ENCODE results near the gene DEGS2.
A peak's percentile ranks its signal among the peaks of the same experiment; 100 is the strongest.
"Not testable (repeated sequence)": the region's sequence is repeated elsewhere in the genome, so short reads cannot be mapped to it uniquely, and the experiment has no call there.

The DEGS2 gene

DNA sequence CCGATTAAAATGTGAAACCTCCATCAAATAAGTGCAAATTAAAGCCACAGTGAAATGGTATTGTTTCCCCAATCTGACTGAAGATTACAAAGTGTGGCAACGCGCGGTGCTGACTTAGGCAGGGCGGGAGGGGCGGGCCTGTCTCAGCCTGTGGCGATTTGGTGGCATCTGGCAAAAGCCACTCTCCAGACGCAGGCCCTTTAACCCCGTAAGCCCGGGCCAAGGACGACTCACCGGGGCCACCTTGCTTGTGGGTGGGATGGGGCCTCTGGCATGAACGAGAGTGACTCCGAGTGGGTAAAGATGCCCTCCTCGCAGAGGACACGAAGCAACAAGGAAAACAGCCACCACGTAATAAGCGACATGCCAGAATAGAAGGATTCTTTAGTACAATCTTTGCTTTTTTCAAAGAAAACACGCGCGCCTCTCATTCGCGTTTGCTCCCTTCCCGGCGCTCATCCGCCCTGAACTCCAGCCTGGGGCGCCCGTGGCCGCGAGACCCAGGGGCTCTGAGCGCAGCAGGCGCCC is 815 bp downstream of the DEGS2 start:
- no peak overlapping the region for H3K27ac ChIP-seq (ENCODE audit: insufficient read depth, low read length, poor library complexity, severe bottlenecking)
- no peak for DNase-seq
- H3K4me3 ChIP-seq (ENCODE audit: insufficient read depth, low read depth, low read length, poor library complexity, severe bottlenecking): peak overlapping the region; percentile 54
- peaks cover 13% of the 10 kb centered on the region for H3K4me1 ChIP-seq (ENCODE audit: control insufficient read depth, insufficient read depth, low read length, poor library complexity, severe bottlenecking)
- peaks cover 10% of the 10 kb centered on the region for H3K27me3 ChIP-seq (replicated peaks; ENCODE audit: control insufficient read depth, insufficient read depth, low read length, poor library complexity, severe bottlenecking)
- peaks cover 6% of the 10 kb centered on the region for H3K9me3 ChIP-seq (ENCODE audit: control insufficient read depth, low read length)
- H3K36me3 ChIP-seq (ENCODE audit: control insufficient read depth, insufficient read depth, low read length): no peaks in the 10 kb centered on the region

DNA sequence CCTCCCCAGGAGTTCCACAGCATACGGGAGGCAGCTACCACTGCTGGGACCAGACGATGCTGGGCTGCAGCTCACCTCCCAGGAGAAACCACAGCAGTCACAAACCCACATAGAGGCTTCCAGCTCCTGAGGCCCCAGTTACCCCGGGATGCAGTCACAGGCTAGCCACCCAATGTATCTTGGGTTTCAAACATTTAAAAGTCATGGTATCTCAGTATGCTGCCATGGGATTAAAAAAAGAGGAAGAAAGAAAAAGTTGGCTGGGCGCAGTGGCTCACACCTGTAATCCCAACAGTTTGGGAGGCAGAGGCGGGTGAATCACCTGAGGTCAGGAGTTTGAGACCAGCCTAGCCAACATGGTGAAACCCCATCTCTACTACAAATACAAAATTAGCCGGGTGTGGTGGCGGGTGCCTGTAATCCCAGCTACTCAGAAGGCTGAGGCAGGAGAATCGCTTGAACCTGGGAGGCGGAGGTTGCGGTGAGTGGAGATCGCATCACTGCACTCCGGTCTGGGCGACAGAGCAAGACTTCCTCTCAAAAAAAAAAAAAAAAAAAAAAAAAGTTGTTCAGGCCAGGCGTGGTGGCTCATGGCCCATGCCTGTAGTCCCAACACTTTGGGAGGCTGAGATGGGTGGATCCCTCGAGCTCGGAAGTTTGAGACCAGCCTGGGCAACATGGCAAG is 1.8 kb downstream of the DEGS2 start:
- not testable (repeated sequence) for H3K9me3 ChIP-seq (ENCODE audit: control insufficient read depth, low read length); H3K4me3 ChIP-seq (ENCODE audit: insufficient read depth, low read depth, low read length, poor library complexity, severe bottlenecking); H3K36me3 ChIP-seq (ENCODE audit: control insufficient read depth, insufficient read depth, low read length); H3K27ac ChIP-seq (ENCODE audit: insufficient read depth, low read length, poor library complexity, severe bottlenecking); DNase-seq
- H3K27me3 ChIP-seq (replicated peaks; ENCODE audit: control insufficient read depth, insufficient read depth, low read length, poor library complexity, severe bottlenecking): peaks cover 10% of the 10 kb centered on the region
- peaks cover 13% of the 10 kb centered on the region for H3K4me1 ChIP-seq (ENCODE audit: control insufficient read depth, insufficient read depth, low read length, poor library complexity, severe bottlenecking)

DNA sequence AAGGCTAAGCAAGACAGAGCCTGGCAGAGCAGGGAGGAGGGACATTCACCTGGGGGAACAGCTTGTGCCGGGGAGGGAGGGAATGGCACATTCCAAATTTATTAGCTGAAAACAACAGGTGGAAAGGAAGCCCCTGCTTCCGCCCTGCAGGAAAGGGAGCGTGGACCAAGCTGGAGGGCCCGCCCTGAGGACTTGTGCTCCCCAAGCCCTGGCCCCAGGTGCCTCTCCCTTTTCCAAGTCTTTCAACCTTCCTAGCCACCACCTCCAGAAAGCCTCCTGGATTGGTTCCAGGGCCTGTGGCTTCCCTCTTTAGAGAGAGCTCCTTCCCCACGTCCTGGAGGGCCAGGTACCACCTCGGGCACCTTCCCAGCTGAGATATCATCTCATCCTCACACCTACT is 2.7 kb downstream of the DEGS2 start:
- Histone ChIP-seq H3K4me3 (ENCODE audit: insufficient read depth, low read depth, low read length, poor library complexity, severe bottlenecking) (no peak overlapping the region), H3K36me3 (ENCODE audit: control insufficient read depth, insufficient read depth, low read length) (no peaks in the 10 kb centered on the region), H3K9me3 (ENCODE audit: control insufficient read depth, low read length) (peaks cover 6% of the 10 kb centered on the region), H3K27ac (ENCODE audit: insufficient read depth, low read length, poor library complexity, severe bottlenecking) (no peak overlapping the region), H3K4me1 (ENCODE audit: control insufficient read depth, insufficient read depth, low read length, poor library complexity, severe bottlenecking) (peaks cover 13% of the 10 kb centered on the region), H3K27me3 (replicated peaks; ENCODE audit: control insufficient read depth, insufficient read depth, low read length, poor library complexity, severe bottlenecking) (peaks cover 10% of the 10 kb centered on the region)
- no peak for DNase-seq

DNA sequence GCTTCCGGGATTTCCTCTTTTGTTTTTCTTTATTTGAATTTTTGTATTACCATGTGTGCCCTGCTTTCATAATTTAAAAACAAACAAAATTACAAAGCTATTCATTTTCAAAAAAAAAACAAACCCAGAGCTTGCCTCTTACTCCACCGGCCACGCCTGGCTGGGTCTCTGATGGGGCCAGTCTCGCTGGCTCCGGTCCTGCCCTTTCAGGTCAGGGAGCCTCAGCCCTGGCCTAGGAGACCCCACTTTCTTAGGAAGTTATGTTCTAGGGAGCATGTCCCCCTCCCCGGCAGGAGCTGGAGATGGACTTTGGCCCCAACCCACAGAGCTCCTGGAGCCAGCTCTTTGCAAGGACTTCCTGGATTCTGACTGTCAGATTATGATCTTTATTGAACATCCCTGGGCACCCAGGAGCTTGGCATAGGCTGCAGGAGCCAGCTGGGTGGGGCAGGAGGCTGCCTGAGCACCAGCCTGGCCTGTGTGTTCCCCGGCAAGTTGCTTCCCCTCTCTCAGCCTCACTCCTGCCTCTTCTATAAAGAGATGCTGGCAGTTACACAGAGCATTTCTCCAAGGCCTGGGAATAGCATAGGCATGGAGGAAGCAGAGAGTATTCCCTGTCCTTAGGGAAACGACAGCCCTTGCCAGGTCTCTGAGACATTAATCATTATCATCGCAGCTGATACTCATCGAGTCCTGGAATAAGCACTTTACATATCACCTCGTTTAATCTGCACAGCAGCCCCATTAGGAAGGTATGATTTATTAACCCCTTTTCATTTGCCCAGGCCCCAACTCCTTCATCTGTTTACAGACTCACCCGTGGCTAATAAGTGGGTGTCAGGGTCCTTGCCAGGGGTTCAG is 3.5 kb downstream of the DEGS2 start:
- no peak overlapping the region for H3K4me3 ChIP-seq (ENCODE audit: insufficient read depth, low read depth, low read length, poor library complexity, severe bottlenecking)
- H3K27ac ChIP-seq (ENCODE audit: insufficient read depth, low read length, poor library complexity, severe bottlenecking): no peak overlapping the region
- no peaks in the 10 kb centered on the region for H3K36me3 ChIP-seq (ENCODE audit: control insufficient read depth, insufficient read depth, low read length)
- DNase-seq: no peak
- H3K9me3 ChIP-seq (ENCODE audit: control insufficient read depth, low read length): peaks cover 6% of the 10 kb centered on the region
- peaks cover 10% of the 10 kb centered on the region for H3K27me3 ChIP-seq (replicated peaks; ENCODE audit: control insufficient read depth, insufficient read depth, low read length, poor library complexity, severe bottlenecking)
- peaks cover 13% of the 10 kb centered on the region for H3K4me1 ChIP-seq (ENCODE audit: control insufficient read depth, insufficient read depth, low read length, poor library complexity, severe bottlenecking)

DNA sequence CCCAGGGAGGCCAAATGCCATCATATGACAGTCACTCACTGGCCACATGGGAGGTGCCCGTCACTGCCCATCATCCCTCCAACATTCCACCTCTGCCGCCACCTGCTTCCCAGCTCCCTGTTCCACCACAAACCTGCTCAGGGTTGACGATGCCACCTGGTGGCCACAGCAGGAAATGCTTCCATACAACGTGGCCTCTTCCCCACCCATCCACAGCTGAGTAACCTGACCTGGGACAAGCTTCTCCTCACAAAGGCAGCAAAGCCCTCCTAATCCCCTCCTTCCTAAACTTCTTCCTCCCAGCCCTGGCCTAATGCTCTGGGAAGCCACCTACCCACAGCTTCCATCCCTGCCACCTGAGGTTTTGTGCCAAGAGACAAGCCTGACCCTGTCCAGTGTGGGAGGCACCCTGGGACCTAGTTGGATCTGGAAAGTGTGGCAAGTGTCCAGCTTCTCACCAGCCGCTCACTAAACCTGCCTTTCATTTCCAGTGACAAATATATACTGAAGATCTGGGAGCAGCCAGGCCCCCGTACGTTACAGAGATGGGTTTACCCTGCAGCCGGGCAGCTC is 4.3 kb downstream of the DEGS2 start:
- peaks cover 6% of the 10 kb centered on the region for H3K9me3 ChIP-seq (ENCODE audit: control insufficient read depth, low read length)
- H3K27ac ChIP-seq (ENCODE audit: insufficient read depth, low read length, poor library complexity, severe bottlenecking): no peak overlapping the region
- H3K4me1 ChIP-seq (ENCODE audit: control insufficient read depth, insufficient read depth, low read length, poor library complexity, severe bottlenecking): peaks cover 13% of the 10 kb centered on the region
- H3K36me3 ChIP-seq (ENCODE audit: control insufficient read depth, insufficient read depth, low read length): no peaks in the 10 kb centered on the region
- H3K27me3 ChIP-seq (replicated peaks; ENCODE audit: control insufficient read depth, insufficient read depth, low read length, poor library complexity, severe bottlenecking): peaks cover 10% of the 10 kb centered on the region
- H3K4me3 ChIP-seq (ENCODE audit: insufficient read depth, low read depth, low read length, poor library complexity, severe bottlenecking): no peak overlapping the region
- DNase-seq: no peak

DNA sequence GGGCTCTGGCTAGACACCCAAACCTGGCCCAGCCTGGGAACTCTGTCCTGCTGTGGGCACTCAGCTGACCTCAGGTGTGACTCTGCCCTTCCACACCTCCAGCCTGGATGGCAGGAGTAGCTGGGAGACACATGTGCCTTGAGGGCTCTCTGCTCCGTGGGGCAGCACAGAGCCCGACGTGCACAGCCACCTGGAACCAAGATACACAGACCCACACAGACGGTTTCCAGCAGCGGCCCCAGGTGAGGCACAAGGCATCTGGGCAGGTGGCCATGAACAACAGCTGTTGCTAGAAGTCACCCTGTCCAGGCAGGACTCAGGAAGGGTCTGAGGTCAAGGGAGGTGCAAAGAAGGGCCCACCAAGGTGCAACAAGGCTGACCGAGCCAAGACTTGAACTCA is 5.9 kb downstream of the DEGS2 start:
- Histone ChIP-seq H3K4me3 (ENCODE audit: insufficient read depth, low read depth, low read length, poor library complexity, severe bottlenecking) (no peak overlapping the region), H3K4me1 (ENCODE audit: control insufficient read depth, insufficient read depth, low read length, poor library complexity, severe bottlenecking) (peaks cover under 1% of the 10 kb centered on the region), H3K36me3 (ENCODE audit: control insufficient read depth, insufficient read depth, low read length) (no peaks in the 10 kb centered on the region), H3K9me3 (ENCODE audit: control insufficient read depth, low read length) (peaks cover 6% of the 10 kb centered on the region), H3K27me3 (replicated peaks; ENCODE audit: control insufficient read depth, insufficient read depth, low read length, poor library complexity, severe bottlenecking) (peaks cover 4% of the 10 kb centered on the region), H3K27ac (ENCODE audit: insufficient read depth, low read length, poor library complexity, severe bottlenecking) (no peak overlapping the region)
- DNase-seq: no peak

DNA sequence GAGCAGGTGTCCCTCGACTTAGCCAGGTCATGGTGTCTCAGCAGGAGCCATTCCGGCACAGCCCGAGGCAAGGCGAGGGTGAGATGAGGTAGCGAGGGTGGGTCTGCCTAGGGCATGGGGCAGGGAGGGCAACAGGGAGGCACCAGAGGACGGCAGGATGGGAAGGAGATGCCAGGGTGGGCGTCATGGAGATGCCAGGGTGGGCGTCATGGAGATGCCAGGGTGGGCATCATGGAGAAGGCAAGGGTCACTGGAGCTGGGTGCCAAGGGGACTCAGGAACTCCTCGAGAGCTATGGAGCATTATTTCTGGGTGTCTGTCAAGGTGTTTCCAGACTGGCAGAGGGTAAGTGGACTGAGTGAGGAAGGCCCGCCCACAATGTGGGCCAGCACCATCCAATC is 7.4 kb downstream of the DEGS2 start:
- no peak overlapping the region for H3K27ac ChIP-seq (ENCODE audit: insufficient read depth, low read length, poor library complexity, severe bottlenecking)
- peaks cover 3% of the 10 kb centered on the region for H3K27me3 ChIP-seq (replicated peaks; ENCODE audit: control insufficient read depth, insufficient read depth, low read length, poor library complexity, severe bottlenecking)
- no peak overlapping the region for H3K4me3 ChIP-seq (ENCODE audit: insufficient read depth, low read depth, low read length, poor library complexity, severe bottlenecking)
- H3K36me3 ChIP-seq (ENCODE audit: control insufficient read depth, insufficient read depth, low read length): no peaks in the 10 kb centered on the region
- H3K9me3 ChIP-seq (ENCODE audit: control insufficient read depth, low read length): peaks cover 6% of the 10 kb centered on the region
- no peak for DNase-seq
- peaks cover 8% of the 10 kb centered on the region for H3K4me1 ChIP-seq (ENCODE audit: control insufficient read depth, insufficient read depth, low read length, poor library complexity, severe bottlenecking)

DNA sequence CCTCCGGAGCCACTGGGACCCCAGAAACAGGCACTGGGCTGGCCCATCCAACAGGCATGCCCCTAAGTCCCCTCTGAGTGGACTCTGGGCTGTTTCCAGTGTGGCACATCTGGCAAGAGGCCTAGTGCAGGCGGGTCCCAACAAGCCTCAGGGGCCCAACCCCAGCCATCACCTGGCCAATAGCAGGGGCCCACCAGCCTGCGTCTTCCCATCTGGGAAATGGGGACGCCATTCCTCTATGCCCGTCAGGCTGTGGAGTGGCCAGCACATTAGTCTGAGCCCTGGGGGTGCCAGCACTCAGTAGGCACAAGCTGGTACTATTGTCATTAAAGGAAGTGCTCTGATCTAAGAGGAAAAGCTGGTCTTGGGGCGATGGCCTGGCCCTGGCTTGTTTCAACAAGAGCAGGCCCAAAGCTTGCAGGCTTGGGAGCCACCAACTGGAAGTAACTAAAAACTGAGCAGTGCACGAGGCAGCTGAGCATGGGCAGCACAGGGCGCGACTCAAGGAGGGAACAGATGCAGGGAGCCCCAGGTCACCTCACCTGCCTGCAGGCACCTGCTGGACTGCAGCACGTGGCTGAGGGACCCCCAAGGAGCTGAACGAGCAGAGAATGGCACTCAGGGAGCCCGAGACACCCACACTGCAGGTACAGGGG is 8.4 kb downstream of the DEGS2 start:
- peaks cover 17% of the 10 kb centered on the region for H3K4me1 ChIP-seq (ENCODE audit: control insufficient read depth, insufficient read depth, low read length, poor library complexity, severe bottlenecking)
- peaks cover 6% of the 10 kb centered on the region for H3K9me3 ChIP-seq (ENCODE audit: control insufficient read depth, low read length)
- no peaks in the 10 kb centered on the region for H3K36me3 ChIP-seq (ENCODE audit: control insufficient read depth, insufficient read depth, low read length)
- H3K27me3 ChIP-seq (replicated peaks; ENCODE audit: control insufficient read depth, insufficient read depth, low read length, poor library complexity, severe bottlenecking): no peaks in the 10 kb centered on the region
- DNase-seq: no peak
- no peak overlapping the region for H3K4me3 ChIP-seq (ENCODE audit: insufficient read depth, low read depth, low read length, poor library complexity, severe bottlenecking)
- no peak overlapping the region for H3K27ac ChIP-seq (ENCODE audit: insufficient read depth, low read length, poor library complexity, severe bottlenecking)

DNA sequence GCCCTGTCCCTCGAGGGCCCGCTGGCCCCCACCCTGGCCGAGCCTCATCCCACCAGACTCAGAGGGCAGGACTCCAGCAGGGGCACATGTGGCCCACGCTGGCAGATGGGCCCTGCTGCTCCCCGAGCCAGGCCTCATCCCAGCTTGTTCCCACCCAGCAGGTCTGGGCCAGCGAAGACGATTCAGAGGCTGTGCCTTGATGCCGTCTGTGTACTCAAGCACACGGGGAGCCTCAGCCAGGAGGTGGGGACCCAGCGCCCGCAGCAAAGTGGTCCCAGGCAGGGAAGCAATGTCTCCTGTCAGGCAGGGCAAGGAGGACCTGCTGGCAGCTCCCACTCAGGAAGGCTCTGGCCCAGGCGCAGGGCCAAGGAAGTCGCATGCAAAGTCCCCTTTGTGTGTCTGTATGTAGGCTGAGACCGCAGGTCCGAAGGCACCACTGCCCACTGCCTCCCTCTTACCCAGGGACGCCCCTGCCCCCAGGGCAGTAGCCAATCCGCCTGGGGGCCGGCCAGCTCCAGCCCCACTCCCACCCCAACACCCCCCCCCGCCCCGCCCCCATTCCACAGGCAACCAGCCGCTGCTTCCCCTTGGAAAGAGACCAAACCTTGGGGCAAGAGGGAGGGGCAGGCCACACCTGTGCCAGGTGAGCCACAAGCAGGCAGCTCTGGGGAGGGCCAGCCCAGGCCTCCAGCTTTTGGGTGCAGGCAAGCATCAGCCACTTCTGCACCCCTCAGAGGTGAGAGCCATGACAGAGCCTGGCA is 9.4 kb downstream of the DEGS2 start:
- H3K27me3 ChIP-seq (replicated peaks; ENCODE audit: control insufficient read depth, insufficient read depth, low read length, poor library complexity, severe bottlenecking): no peaks in the 10 kb centered on the region
- peaks cover 17% of the 10 kb centered on the region for H3K4me1 ChIP-seq (ENCODE audit: control insufficient read depth, insufficient read depth, low read length, poor library complexity, severe bottlenecking)
- DNase-seq: no peak
- no peak overlapping the region for H3K27ac ChIP-seq (ENCODE audit: insufficient read depth, low read length, poor library complexity, severe bottlenecking)
- peaks cover 6% of the 10 kb centered on the region for H3K9me3 ChIP-seq (ENCODE audit: control insufficient read depth, low read length)
- H3K4me3 ChIP-seq (ENCODE audit: insufficient read depth, low read depth, low read length, poor library complexity, severe bottlenecking): no peak overlapping the region
- H3K36me3 ChIP-seq (ENCODE audit: control insufficient read depth, insufficient read depth, low read length): no peaks in the 10 kb centered on the region

Data from effector memory CD4-positive, alpha-beta T cell (primary cell).